LHCN-M2 (cell line): ENCODE measurements around the gene METRNL. TPM values are rescaled to one million over a fixed set of nuclear protein-coding genes. Genes with fewer than 3 reads are reported as not detected.
"Not testable (repeated sequence)": the region's sequence is repeated elsewhere in the genome, so short reads cannot be mapped to it uniquely, and the experiment has no call there.

Experiments used
- DNase-seq: peaks from one replicate; pipeline ENCODE4 v3.0.0-alpha.2; 2012; ENCODE audit warnings: low read depth
- total RNA-seq: library from RNA; depleted of rRNA; stranded (reverse); fragments of >200 nt; gene quantifications from 2 replicates; pipeline ENCODE4 v1.2.3, GENCODE V29; 2014; rRNA removed

METRNL gene
- total RNA-seq, 1 experiment from 2014 or later: 32.7 TPM

GRCh38 chr17:83138820-83139219 is 59.4 kb downstream of the METRNL start:
- DNase-seq: no peak

GRCh38 chr17:83139541-83140248 is 60.3 kb downstream of the METRNL start:
- not testable (repeated sequence) for DNase-seq

- DNase-seq: not testable (repeated sequence)
Observed at GRCh38 chr17:83140249-83140566, 60.8 kb downstream of the METRNL start.

GRCh38 chr17:83142619-83143018 is 63.2 kb downstream of the METRNL start:
- no peak for DNase-seq

- DNase-seq: no peak
Observed at GRCh38 chr17:83143817-83144231, 64.4 kb downstream of the METRNL start.

Other genes with a start within 250 kb of the METRNL start
- not detected in 2 replicates for gene ZNF750, start 239.6 kb upstream of the METRNL start, total RNA-seq